ENCODE results near the gene PRXL2C. TPM values are rescaled to one million over a fixed set of nuclear protein-coding genes. Genes with fewer than 3 reads are reported as not detected.
"Not testable (repeated sequence)": the region's sequence is repeated elsewhere in the genome, so short reads cannot be mapped to it uniquely, and the experiment has no call there.

Gene PRXL2C
- polyA plus RNA-seq, 6 donors from 2014 or later: 8.9 to 14.5 (median 10.6) TPM

DNA sequence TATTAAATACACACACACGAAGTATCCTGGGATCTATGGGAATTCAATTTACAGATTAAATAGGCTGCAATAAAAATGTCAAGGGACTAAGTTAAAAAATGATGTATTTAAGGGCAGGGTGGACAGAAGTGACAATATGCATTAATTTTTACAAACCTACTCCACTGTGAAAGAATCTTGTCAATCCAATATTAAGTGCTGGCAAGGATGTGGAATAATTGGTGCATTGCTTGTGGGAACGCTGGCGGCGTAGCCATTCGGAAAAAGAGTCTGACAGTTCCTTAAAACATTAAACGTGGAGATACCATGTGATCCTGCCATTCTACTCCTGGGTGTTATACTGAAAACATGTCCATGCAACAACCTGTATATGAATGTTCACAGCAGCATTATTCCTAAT is 39.7 kb downstream of the PRXL2C start:
- H3K27me3 Mint-ChIP-seq: peaks cover 48 to 76% (median 58%) of the 10 kb centered on the region in 3 donors
- peaks cover 3 to 10% (median 4%) of the 10 kb centered on the region in 3 donors for H3K4me1 Mint-ChIP-seq
- ATAC-seq (ENCODE audit: low read depth in 2 of 2) (no peak), DNase-seq (no peak)
- no peak overlapping the region for H3K27ac Mint-ChIP-seq
- H3K4me3 Mint-ChIP-seq: no peak overlapping the region
- H3K36me3 Mint-ChIP-seq: no peaks in the 10 kb centered on the region
- H3K9me3 Mint-ChIP-seq: peaks cover 0 to 4% (median 0%) of the 10 kb centered on the region in 7 donors

DNA sequence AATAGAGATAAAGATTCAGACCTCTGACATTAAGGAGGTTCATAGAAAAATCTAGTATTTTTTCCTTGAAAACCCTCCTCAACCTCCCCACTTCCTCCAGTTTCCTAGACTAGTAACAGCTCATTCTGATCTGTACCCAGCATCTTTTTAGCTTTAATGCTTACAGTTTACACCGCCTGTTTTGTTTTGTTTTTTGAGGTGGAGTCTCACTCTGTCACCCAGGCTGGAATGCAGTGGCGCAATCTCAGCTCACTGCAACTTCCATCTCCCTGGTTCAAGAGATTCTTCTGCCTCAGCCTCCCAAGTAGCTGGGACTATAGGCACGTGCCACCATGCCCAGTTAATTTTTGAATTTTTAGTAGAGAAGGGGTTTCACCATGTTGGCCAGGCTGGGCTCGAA is 40.5 kb downstream of the PRXL2C start:
- not testable (repeated sequence) for ATAC-seq (ENCODE audit: low read depth in 2 of 2); DNase-seq; H3K4me3 Mint-ChIP-seq; H3K9me3 Mint-ChIP-seq; H3K36me3 Mint-ChIP-seq; H3K27ac Mint-ChIP-seq; H3K4me1 Mint-ChIP-seq
- peaks cover 44 to 71% (median 55%) of the 10 kb centered on the region in 3 donors for H3K27me3 Mint-ChIP-seq

DNA sequence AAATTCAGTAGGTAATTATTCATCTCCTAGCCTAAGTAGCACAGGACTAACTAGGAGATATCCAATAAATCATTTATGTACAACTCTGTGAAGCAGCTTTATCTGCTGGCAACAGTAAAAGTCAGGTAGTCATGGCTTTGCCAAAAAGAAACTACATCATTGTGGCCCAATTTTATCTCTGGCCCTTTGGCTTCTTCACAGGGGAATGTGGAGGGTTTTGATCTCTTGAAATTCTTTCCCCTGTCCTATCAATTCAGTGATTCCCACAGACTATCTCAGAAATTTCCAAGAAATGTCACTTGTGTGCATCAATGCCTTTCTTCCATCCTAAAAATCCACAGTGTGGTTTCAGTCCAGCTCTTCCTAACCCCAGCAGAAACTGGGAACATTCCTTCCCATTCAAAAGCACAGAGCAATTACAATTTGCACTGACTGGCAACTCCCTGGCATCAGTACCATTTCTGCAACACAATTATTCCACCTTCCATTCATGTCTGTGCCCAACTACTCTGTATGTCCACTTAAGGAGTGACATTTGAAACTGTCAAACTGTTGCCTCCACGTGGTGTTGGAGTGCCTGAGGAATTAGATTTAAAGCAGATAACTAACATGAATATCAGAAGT is 42.0 kb downstream of the PRXL2C start:
- peaks cover 0 to 2% (median 0%) of the 10 kb centered on the region in 7 donors for H3K9me3 Mint-ChIP-seq
- no peaks in the 10 kb centered on the region for H3K36me3 Mint-ChIP-seq
- no peak overlapping the region for H3K4me3 Mint-ChIP-seq
- ATAC-seq (ENCODE audit: low read depth in 2 of 2) (no peak), DNase-seq (no peak)
- peaks cover 0 to 1% (median 0%) of the 10 kb centered on the region in 3 donors for H3K4me1 Mint-ChIP-seq
- peaks cover 50 to 75% (median 54%) of the 10 kb centered on the region in 3 donors for H3K27me3 Mint-ChIP-seq
- H3K27ac Mint-ChIP-seq: no peak overlapping the region

DNA sequence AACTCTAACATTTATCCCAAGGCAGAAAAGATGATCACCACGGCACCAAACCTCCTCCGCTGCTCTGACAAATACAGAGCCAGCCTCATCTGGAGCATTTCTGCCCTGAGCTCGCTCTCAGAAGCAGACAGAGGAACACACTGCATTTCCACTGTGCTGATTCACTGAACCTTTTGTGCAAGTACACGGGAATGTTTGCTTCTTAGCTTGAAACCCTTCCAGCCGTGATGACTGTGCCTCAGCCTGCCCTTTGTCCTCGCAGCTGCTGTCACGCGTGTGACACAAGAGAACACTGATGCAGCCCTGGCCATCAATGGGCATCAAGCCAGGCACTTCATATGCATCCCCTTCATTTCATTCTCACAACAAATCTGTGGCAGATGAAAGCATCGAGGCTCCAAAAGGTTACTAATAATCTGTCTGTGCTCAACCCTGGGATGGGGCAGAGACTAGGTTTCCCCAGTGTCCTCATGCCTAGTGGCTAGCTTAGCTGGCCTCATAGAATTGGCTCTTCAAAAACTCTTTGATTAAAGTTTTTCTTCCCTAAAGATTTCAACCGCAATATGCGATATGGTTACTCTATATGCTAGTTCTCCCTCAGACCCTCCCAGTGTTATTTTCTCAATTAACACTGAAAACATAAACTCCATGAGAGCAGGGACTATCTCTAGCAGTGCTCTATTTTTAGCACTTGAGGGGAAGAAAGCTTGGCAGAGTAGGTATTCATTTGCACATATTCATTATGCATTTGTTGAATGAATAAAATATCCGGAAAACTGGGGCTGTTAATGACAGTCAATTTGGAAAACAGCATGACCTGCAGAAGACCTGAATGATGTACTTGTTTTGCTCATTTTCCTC is 42.8 kb downstream of the PRXL2C start:
- no peaks in the 10 kb centered on the region for H3K36me3 Mint-ChIP-seq
- no peaks in the 10 kb centered on the region for H3K4me1 Mint-ChIP-seq
- no peaks in the 10 kb centered on the region for H3K9me3 Mint-ChIP-seq
- H3K27ac Mint-ChIP-seq: no peak overlapping the region
- ATAC-seq (ENCODE audit: low read depth in 2 of 2): no peak
- H3K27me3 Mint-ChIP-seq: peaks cover 44 to 67% (median 52%) of the 10 kb centered on the region in 3 donors
- DNase-seq: no peak
- H3K4me3 Mint-ChIP-seq: no peak overlapping the region

DNA sequence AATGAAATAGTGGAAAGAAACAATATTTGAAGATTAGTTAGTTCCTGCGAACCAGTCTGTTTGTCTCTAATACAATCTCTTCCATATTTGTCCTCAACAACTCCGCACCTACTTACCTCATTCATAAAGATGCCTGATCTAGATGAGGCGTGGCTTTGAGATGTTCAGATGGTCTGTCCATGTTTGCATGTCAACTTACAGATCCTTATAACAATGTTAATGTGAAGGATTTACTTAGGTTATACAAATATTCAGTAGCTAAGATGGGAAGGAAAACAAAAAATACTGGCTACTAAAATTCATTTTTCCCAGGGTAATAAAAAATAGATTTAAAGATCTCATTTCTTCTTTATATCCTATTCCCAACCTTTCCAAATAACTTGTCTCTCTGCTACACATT is 43.8 kb downstream of the PRXL2C start:
- Mint-ChIP-seq H3K4me3 (no peak overlapping the region), H3K27ac (no peak overlapping the region), H3K4me1 (no peaks in the 10 kb centered on the region), H3K36me3 (no peaks in the 10 kb centered on the region), H3K27me3 (peaks cover 44 to 59% (median 48%) of the 10 kb centered on the region in 3 donors), H3K9me3 (peaks cover 0 to under 1% (median 0%) of the 10 kb centered on the region in 7 donors)
- ATAC-seq (ENCODE audit: low read depth in 2 of 2) (no peak), DNase-seq (no peak)

DNA sequence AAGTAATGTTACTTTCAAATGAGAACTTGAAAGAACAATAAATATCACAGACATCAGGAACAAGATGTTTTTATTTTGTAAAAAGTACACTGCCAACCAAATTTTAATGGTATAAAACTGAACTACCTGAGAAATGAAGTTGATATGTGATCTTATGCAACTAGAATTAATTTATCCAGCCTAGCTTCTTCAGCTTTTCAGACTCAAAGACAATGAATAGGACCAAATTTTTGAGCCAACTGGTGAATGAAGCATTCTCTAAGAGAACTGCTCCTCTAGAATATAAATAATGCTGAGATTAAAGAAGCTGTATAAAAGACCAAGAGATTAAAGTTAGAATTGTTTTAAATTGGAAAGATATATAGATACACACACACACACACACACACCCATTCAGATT is 45.4 kb downstream of the PRXL2C start:
- Mint-ChIP-seq H3K27me3 (peaks cover 42 to 47% (median 42%) of the 10 kb centered on the region in 3 donors), H3K9me3 (peaks cover 0 to 2% (median 0%) of the 10 kb centered on the region in 7 donors), H3K4me3 (no peak overlapping the region), H3K27ac (no peak overlapping the region), H3K4me1 (no peaks in the 10 kb centered on the region), H3K36me3 (no peaks in the 10 kb centered on the region)
- no peak for ATAC-seq (ENCODE audit: low read depth in 2 of 2)
- DNase-seq: no peak

DNA sequence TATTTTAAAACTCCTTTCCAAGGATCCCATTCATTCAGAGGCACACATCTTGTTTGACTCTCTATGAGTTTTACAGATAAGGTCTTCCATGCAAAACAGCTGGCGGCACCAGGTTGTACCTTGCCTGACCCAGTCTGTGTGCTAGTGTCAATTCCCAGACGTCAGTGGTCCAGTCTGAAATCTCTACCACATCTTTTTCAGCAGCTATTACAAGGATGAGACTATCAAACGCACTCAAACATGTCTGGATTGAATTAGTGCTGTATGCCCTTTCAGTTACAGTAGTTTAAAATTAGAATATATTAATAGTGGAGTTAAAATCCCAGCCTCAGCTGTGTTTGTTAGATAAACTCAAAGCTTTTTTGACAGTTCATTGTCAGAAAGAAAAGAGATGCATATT is 47.1 kb downstream of the PRXL2C start:
- H3K9me3 Mint-ChIP-seq: peaks cover 0 to 2% (median 0%) of the 10 kb centered on the region in 7 donors
- no peaks in the 10 kb centered on the region for H3K36me3 Mint-ChIP-seq
- peaks cover 37 to 42% (median 41%) of the 10 kb centered on the region in 3 donors for H3K27me3 Mint-ChIP-seq
- no peak overlapping the region for H3K4me3 Mint-ChIP-seq
- no peak for DNase-seq
- no peaks in the 10 kb centered on the region for H3K4me1 Mint-ChIP-seq
- no peak overlapping the region for H3K27ac Mint-ChIP-seq
- ATAC-seq (ENCODE audit: low read depth in 2 of 2): no peak

DNA sequence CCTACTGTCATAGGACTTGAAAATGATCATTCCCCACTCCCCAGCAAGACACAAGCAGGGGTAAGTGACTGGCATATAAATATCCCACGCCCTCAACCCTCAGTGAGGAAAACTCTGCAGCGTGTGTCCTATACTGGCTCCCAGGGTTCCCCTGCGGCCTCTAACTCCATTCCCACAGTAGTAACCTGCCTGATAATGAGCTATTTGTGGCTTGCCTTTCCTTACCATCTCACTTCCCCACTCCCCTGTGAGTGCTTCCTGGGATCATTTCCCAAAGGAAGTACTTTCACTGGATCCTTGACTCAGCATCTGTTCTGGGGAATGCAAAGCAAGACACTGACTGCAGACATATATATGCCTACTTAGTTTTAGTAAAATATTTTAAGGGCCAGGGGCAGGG is 49.8 kb downstream of the PRXL2C start:
- no peak overlapping the region for H3K27ac Mint-ChIP-seq
- H3K36me3 Mint-ChIP-seq: no peaks in the 10 kb centered on the region
- no peak overlapping the region for H3K4me3 Mint-ChIP-seq
- ATAC-seq (ENCODE audit: low read depth in 2 of 2) (no peak), DNase-seq (no peak)
- peaks cover 0 to 2% (median 0%) of the 10 kb centered on the region in 7 donors for H3K9me3 Mint-ChIP-seq
- no peaks in the 10 kb centered on the region for H3K4me1 Mint-ChIP-seq
- peaks cover 15 to 35% (median 16%) of the 10 kb centered on the region in 3 donors for H3K27me3 Mint-ChIP-seq

DNA sequence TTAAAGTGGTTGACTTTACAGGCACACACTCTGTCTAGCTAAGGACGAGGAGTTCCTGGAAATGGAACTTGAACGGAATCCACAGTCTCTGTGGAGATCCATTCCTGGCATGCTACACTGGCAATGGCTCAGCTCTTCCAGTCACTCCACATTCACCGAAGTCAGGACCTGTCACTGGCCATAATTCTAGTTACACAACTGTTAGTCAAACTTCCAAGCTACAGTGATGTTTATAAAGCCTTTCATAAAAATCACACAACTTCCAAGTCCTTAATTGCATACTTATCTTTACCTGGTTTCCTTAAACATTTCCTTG is 51.2 kb downstream of the PRXL2C start:
- ATAC-seq (ENCODE audit: low read depth in 2 of 2) (no peak), DNase-seq (no peak)
- Mint-ChIP-seq H3K27me3 (peaks cover 12 to 28% (median 16%) of the 10 kb centered on the region in 3 donors), H3K27ac (no peak overlapping the region), H3K4me3 (no peak overlapping the region), H3K36me3 (no peaks in the 10 kb centered on the region), H3K9me3 (peaks cover 0 to 2% (median 0%) of the 10 kb centered on the region in 7 donors), H3K4me1 (no peaks in the 10 kb centered on the region)

DNA sequence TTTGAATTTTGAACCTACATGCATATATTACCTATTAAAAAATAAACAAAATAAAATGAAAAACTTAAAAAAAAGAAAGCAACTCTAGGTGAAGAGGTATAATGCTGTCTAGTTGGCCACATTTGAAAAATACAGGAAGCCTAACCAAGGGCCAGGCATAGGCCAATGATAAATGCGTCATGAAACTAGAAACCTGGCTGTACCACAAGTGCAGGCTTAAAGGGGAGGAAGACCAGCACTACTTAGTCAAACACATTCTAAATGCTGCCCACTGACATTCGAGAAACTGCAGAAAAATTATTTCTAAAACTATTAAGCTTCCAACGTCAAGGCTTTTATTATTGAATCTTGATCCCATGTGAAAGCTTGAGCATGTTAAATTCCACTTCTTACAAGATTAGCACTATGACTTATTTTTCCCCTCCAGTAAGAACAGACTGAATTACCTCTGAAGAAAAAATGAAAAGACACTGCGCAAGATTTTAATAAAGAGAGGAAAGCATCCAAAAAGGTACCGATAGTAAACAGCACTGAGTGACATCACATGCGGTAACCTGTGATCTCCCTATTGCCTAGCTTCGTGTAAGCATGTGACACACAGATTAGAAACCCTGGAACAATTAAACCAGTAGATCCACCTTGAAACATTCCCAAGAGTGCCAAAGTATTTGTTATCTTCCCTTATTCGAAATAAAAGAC is 51.7 kb downstream of the PRXL2C start:
- no peaks in the 10 kb centered on the region for H3K4me1 Mint-ChIP-seq
- H3K27me3 Mint-ChIP-seq: peaks cover 7 to 23% (median 16%) of the 10 kb centered on the region in 3 donors
- no peaks in the 10 kb centered on the region for H3K36me3 Mint-ChIP-seq
- DNase-seq: no peak
- peaks cover 0 to 2% (median 0%) of the 10 kb centered on the region in 7 donors for H3K9me3 Mint-ChIP-seq
- no peak overlapping the region for H3K4me3 Mint-ChIP-seq
- H3K27ac Mint-ChIP-seq: no peak overlapping the region
- no peak for ATAC-seq (ENCODE audit: low read depth in 2 of 2)

DNA sequence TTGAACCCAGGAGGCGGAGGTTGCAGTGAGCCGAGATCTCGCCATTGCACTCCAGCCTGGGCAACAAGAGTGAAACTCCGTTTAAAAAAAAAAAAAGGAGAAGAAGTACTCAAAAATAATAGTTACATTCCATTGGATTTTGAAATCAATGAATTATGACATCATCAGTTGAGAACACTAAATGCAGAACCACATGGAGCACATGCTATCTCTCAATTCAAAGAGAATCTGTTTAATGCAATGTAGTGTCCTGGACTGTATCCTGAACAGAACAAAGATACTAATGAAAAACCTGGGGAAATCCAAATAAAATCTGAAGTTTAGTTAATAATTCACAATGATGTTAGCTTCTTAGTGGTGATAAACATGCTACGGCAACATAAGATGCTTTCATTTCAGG is 55.8 kb downstream of the PRXL2C start:
- H3K9me3 Mint-ChIP-seq: peaks cover 0 to 7% (median 3%) of the 10 kb centered on the region in 7 donors
- H3K36me3 Mint-ChIP-seq: peaks cover 0 to 6% of the 10 kb centered on the region in 2 donors
- H3K27ac Mint-ChIP-seq: no peak overlapping the region
- no peaks in the 10 kb centered on the region for H3K4me1 Mint-ChIP-seq
- ATAC-seq (ENCODE audit: low read depth in 2 of 2): no peak
- DNase-seq: no peak
- peaks cover 9 to 14% (median 14%) of the 10 kb centered on the region in 3 donors for H3K27me3 Mint-ChIP-seq
- H3K4me3 Mint-ChIP-seq: no peak overlapping the region

DNA sequence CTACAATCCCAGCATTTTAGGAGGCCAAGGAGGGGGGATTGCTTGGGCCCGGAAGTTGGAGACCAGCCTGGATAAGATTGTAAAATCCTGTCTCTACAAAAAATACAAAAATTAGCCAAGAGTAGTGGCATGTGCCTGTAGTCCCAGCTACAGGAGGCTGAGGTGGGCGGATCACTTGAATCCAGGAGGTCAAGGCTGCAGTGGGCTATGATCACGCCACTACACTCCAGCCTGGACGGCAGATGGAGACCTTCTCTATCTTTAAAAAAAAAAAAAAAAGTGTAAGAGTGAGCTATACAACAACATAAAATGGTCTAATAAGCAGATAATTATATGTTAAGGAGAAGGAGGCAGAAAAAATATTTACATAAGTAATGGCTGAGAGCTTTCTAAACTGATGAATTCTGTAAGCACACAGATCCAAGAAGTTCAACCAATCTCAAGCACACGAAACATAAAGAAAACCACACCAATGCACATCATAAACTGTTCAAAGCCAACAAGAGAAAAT is 58.5 kb downstream of the PRXL2C start:
- DNase-seq (no peak), ATAC-seq (ENCODE audit: low read depth in 2 of 2) (no peak)
- Mint-ChIP-seq H3K27me3 (peaks cover 9 to 25% (median 17%) of the 10 kb centered on the region in 3 donors), H3K4me1 (no peaks in the 10 kb centered on the region), H3K36me3 (peaks cover 0 to 6% of the 10 kb centered on the region in 2 donors), H3K4me3 (no peak overlapping the region), H3K27ac (no peak overlapping the region), H3K9me3 (peaks cover 0 to 7% (median 3%) of the 10 kb centered on the region in 7 donors)
